Measurements from ENCODE around the gene HOXD8.

Gene HOXD8

DNA sequence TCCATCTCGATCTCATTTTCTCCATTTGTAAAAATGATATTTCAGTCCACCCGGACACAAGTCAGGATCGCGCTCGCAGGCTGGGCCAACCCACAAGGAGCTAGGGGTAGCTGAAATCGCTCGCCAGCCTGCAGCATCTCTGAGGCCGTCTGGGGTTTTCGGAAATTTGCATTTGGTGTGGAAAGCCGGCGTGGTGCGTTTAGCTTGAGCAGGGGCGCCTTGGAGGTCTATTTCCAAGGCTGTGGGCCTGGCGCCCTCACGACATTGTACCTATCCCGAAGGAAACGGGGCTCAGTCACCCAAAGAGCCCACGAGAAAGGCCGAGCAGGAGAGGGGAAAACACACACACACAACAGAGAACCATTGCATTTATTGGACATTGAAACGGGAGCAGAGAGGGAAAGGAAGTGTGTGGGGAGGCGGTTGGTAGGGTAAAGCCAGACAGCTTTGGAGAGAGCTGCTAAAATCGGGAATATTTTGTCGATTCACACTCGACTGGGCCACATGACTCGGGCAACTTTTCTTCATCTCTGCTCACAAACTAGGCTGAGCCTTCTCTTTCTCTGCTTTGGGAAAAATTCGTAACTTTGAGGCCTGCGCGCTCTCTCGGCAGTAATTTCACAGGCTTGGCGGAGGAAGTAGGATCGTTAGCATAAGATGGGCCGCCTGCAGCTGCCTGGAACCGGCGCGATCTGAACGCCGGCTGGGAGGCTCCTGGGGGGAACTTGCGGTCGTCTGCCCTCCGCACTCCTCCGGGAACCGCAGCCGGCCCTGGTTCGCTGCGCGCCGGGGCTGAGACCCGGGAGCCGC is 1.1 kb upstream of the HOXD8 start:
- no peak for DNase-seq (ENCODE audit: low read depth in 2 of 3, low spot score in 1 of 3)

DNA sequence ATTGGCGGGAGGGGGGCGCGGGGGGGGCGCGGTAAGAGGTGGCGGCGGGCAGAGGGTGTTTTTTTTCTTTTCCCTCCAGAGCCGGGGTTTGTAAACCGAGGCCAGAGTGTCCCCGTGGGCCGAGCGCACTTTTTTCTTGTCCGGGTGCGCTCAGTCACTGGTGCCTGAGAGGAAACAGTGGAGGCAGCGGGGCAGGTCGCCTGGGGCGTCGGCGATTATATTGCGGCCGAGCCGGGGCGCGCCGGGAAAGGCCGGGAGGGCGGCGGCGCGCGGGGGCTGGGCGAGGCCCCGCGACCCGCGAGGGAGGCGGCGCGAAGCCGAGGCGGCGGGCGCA is 275 bp downstream of the HOXD8 start:
- no peak for DNase-seq (ENCODE audit: low read depth in 2 of 3, low spot score in 1 of 3)

GRCh38 chr2:176130147-176130956 is 847 bp downstream of the HOXD8 start:
- DNase-seq (ENCODE audit: low read depth in 2 of 3, low spot score in 1 of 3): no peak

DNA sequence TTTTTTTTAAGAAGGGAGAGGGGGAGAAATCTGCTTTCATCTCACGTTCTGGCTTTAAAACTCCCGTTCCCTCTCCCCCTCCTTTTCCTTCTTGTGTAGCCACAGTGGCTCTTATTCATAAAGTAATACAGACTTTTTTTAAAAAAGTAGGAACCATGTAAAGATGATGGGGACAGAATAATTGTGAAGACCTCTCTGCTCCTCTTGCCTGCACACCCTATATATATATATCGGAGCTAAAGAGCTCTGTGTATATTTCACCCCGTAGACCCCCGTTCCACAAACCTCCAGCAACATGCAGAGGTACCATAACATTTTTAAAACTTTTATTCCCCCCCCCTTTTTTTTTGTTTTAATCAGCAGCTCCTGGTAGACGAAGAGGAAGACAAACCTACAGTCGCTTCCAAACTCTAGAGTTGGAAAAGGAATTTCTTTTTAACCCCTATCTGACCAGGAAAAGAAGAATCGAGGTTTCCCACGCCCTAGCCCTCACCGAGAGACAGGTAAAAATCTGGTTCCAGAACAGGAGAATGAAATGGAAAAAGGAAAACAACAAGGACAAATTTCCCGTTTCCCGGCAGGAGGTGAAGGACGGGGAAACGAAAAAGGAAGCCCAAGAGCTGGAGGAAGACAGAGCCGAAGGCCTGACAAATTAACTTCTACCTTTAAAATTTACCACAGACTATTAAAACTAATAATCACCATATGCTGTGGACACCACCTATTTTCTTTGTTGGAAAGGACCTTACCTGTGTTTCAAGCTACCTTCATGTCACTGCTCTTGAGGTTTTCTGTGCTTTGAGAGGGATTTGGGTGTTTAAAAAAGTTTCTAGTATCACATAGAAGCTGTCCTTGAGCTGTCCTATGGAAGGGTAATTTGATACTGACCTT is 1.7 kb downstream of the HOXD8 start:
- no peak for DNase-seq (ENCODE audit: low read depth in 2 of 3, low spot score in 1 of 3)

GRCh38 chr2:176131848-176132158 is 2.3 kb downstream of the HOXD8 start:
- no peak for DNase-seq (ENCODE audit: low read depth in 2 of 3, low spot score in 1 of 3)

DNA sequence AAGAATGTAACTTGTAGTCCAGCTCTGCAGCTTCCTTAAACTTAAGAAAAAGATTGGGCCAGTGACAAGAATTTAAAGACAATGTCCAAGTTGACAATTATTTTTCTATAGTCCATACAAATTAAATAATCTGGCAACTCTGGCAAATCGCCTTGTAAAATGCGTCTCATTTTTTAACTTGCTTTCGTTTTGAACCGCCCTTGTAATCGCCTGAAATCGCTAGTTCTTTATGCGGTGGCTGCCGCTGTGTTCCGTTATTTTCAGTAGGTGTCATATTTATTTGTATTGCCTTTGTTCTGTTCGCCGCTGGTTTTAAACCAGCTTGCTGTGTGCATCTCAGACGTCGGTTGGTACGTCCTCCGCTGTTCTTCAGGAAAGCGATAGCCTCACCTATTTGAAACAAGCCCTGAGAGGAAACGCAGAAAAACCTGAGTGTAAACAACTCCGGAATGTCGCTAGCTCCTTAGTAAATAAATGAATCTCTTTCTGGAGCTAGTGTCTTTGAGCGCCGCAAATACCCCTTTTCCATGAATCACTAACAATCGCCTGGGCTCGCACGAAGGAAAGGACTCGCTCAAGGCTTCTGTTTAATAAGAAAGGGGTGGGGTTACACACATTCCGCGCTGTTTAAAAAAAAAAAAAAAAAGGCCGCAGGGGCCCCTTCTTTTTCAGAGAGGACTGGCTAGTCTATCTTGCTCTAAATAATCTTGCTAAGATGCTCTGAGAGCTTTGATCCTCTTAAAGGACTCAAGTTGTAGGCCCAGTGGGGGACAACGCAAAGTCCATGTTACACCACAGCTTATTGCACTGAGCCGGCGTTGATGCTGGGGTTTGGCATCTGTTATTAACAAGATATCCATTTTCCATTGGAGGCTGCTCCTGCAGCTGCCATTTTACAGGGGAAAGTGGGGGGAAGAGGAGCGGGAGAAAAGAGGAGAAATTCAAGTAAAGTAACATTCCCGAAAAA is 3.0 kb downstream of the HOXD8 start:
- no peak for DNase-seq (ENCODE audit: low read depth in 2 of 3, low spot score in 1 of 3)

- DNase-seq (ENCODE audit: low read depth in 2 of 3, low spot score in 1 of 3): no peak
Observed at GRCh38 chr2:176133389-176133788, 3.9 kb downstream of the HOXD8 start.

DNA sequence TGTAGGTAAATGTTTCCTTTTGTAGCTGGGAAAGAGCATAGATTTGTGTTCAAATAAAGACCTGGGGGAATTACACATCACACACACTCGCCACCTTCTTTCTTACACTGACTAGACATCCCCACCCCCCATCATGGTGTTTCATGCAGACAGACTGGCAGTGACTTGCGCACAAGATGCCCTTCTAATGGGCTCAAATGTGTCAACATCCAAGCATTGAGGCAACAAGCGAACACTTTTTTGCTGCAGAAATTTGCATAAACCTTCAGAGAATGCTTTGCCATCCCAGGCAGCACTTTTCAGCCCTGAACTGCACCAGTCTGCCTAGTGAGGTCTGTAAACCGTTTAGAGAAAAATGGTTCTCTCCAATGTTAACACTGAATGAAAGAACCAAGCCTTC is 4.5 kb downstream of the HOXD8 start:
- DNase-seq (ENCODE audit: low read depth in 2 of 3, low spot score in 1 of 3): no peak

- no peak for DNase-seq (ENCODE audit: low read depth in 2 of 3, low spot score in 1 of 3)
Observed at GRCh38 chr2:176135035-176135440, 5.5 kb downstream of the HOXD8 start.

GRCh38 chr2:176136374-176137251 is 7.1 kb downstream of the HOXD8 start:
- DNase-seq (ENCODE audit: low read depth in 2 of 3, low spot score in 1 of 3): no peak

DNA sequence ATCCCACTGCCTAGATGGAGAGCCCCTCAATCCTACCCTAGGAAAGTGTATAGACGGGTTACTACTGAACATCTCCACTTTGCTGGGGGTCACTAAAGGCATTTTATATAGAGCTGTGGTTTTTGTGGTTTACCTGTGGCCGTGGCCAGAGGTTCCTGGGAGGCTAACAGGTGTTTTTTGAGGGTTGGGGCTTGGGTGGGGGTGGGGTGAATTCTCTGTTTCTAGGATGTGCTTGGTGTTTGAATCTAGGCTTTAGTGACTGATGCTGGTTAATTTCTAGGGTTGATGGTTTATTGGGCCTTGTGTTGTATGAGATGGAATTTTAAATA is 7.7 kb downstream of the HOXD8 start:
- no peak for DNase-seq (ENCODE audit: low read depth in 2 of 3, low spot score in 1 of 3)

- DNase-seq (ENCODE audit: low read depth in 2 of 3, low spot score in 1 of 3): no peak
Observed at GRCh38 chr2:176137906-176138305, 8.4 kb downstream of the HOXD8 start.

GRCh38 chr2:176138526-176138922 is 9.0 kb downstream of the HOXD8 start:
- DNase-seq (ENCODE audit: low read depth in 2 of 3, low spot score in 1 of 3): no peak

DNA sequence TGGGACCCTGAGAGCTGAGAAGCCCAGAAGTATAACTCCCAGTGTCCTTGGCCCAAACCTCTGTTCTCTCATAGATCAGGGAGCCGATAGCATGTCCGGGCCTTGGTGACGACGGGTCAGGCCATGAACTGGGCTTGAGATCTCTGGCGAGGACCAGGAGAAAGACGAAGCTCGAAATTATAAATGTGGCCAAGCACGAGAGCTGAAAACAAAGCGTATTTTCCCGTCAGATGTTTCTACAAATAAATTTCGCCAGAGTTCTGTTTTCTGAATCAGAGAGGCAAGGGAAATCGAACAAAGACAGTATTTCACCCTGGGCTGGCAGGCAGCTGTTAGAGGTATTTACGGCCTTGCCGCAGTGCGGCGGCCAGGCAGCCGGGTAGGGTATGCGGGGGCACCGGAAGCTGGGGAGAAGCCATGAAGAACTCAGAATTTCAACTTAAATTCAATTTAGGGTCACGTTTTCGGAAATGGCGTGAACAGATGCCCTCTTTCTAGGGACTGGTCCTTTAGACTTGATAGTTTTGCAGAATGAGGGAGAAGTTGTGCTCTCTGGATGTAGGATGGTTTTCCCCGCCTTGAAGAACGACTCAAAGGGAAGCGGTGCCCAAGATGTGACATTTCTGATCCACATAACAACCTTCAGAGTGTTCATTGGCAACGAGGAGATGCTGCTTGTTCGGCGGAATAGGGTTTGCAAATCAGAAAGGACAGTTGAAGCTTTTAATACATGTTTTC is 9.6 kb downstream of the HOXD8 start:
- no peak for DNase-seq (ENCODE audit: low read depth in 2 of 3, low spot score in 1 of 3)

GRCh38 chr2:176139661-176140512 is 10.4 kb downstream of the HOXD8 start:
- no peak for DNase-seq (ENCODE audit: low read depth in 2 of 3, low spot score in 1 of 3)

DNA sequence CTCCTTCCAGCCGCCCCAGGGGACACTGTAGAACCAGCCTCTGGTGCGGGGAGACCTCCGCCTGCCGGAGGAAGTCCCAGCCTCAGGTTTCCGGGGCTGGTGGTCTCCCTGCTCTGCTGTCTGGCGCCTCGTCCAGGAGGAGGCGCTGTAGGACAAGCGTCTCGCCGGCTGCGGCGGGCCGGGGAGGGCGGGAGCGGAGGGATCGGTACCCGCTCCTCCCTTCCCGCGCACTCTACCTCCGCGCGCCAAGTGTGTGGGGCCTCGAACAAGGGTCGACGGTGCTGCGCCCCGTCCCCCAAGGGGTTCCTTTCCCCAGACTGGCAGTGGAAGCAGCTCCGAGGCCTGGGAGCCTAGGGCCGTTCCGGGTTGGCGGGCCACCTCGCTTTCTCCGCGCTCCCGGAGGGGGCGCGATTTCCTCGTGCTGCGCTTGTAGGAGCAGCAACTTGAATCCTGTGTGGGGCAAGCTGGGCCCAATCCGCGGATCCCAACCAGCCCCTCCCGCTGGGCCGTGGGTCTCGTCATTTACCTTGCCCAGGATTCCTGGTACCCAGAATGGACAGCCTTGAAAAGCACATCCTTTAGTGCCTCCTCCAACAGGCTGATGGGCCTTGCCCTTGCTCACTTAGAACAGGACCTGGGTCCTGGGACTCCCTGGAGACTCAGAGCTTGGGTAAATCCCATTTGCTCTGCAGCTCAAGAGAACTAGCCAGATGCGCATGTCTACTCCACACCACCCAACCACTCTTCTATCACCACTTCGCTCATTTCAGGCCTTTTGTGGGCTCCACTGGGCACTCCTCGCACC is 11.2 kb downstream of the HOXD8 start:
- peak; percentile 44 to 58 (median 52) for DNase-seq (ENCODE audit: low read depth in 2 of 3, low spot score in 1 of 3)

GRCh38 chr2:176142281-176142680 is 12.8 kb downstream of the HOXD8 start:
- DNase-seq (ENCODE audit: low read depth in 2 of 3, low spot score in 1 of 3): no peak

Data from stimulated activated CD4-positive, alpha-beta T cell treated with anti-CD3 and anti-CD28 coated beads, Interleukin-12 subunit alpha, Interleukin-12 subunit beta, amount 100 ng/mL, for 48 hours (primary cell).